ENCODE measurements around the gene MCUB.

The MCUB gene

DNA sequence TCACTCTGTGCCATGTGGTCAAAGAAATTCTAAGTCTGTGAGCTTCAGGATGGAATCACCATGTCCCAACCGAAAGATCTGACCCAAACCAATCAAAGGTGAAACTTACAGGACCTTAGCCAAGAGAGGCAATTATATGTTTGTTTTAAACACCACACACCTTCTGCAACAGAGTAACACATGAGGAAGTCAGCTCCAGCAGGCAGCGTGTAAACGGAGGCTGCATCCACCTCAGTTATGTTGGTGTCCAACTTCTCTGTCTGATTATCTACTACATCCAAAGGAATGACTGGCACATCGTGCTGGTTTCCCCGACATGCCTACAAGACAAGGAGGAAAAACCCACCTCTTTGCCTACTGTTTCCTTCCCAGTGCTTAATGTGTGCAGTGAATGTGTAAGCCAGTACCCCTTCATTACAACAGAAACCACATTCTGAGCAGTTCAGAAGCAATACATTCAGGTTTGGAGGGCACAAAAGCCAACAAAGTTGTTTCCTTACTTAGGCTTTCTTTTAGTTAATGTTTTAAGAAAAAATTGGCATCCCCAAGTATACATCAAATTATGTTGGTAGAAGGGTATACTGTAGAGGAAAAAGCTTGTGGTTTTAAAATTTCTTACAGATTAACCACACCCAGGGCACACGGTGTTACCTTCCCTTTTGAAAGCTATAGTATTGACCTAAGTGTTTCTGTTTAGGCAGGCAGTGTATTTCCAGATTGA is 130.8 kb downstream of the MCUB start:
- DNase-seq, result no peak

DNA sequence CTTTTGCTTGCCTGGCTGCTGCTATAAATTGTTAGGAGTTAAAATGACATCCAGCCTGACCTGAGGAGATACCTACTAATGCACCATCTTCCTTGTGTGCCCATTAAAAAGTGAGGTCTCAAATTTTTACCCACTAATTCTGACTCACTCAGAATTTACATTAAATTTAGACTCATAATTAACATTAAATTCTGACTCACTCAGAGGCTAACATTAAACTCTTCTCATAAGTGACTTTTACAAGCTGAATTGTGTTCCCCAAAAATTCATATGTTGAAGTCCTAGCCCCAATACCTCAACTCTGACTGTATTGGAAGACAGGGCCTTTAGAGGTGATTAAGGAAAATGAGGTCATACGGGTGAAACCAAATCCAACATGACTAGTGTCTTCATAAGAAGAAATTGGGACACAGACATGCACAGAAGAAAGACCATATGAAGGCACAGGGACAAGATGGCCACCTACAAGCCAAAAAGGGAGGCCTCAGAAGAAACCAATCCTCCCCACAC is 131.4 kb downstream of the MCUB start:
- DNase-seq, result no peak

DNA sequence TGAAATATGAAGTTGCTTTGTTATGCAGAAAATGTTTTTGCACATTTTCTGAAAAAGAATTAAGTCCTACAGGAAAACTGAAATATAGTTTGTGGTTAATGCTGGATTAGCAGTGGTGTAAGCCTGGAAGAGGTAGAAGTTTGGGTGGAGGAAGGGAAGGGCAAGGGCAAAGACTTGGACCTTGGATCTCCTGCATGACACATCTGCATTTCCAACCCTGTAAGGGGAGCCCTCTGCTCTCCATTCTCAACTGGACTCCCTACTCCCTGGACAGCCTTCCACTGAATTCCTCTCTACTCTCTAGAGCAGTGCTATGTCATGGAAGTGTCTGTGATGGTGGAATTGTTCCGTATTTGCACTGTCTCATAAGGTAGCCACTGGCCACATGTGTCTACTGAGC is 138.6 kb downstream of the MCUB start:
- DNase-seq, result no peak

DNA sequence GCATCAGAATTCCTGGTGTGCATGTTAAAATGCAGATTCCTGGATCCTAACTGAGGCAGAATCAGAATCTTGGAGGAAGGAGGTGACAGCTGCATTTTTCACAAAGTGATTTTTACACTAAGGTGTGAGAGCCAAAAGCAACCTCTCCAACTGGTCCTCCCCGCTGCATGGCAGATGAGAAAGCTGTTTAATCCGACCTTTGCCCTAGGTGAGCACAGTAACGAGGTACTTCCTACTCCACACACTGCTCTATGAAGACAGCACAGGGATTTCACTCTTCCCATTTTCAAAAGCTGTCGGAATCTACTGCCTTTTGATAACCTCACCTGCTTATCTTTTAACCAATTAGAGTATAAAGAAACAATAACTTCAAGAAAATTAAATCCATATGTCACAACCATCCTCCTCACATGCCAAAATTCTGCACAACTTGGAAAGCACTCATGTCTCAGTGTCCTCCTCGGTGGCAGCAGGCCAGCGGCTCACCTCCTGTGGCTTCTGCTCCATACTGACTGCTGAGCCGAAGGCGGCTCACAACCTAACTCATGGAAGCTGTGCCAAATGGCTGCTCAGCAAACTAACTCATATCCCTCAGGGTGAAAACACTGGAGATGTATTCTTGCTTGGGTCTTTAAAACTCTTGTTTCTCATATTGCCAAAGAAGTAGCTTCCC is 139.6 kb downstream of the MCUB start:
- DNase-seq, result no peak

DNA sequence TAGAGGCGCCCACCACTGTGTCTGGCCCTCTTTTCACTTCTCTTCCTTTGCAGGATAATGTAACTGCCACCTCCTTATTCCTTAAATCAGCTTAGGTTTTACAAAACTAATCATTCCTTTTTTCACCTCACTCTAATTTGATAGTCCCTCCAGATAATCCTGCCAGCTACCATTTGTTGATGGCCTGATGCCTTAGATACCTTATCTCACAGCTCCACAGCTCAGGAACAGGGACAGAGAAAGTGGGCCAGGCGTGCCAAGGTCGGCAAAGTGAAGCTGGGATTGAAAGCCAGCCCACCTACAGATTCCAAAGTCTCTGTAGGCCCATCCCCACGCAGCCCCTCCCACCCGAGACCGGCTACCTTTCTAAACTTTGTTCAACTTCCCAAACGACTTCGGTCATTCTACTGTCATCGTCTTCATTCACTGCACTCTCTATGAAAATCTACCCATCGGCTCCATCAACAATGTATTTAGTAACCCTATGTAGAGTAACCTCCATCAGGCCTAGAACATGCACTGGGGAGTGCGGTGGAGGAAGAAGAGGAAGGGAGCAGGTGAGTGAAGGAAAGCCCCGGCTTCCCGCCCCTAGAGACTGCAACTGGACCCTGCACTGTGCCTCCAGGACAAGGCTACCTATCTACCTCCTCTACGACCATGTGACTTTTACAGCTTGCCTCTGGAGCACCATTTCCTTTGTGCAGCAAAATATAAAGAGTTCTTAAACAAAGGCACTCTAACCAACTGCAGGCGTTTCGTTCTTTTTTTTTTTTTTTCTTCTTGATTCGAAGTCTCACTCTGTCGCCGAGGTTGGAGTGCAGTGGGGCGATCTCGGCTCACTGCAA is 141.7 kb downstream of the MCUB start:
- DNase-seq, result no peak

DNA sequence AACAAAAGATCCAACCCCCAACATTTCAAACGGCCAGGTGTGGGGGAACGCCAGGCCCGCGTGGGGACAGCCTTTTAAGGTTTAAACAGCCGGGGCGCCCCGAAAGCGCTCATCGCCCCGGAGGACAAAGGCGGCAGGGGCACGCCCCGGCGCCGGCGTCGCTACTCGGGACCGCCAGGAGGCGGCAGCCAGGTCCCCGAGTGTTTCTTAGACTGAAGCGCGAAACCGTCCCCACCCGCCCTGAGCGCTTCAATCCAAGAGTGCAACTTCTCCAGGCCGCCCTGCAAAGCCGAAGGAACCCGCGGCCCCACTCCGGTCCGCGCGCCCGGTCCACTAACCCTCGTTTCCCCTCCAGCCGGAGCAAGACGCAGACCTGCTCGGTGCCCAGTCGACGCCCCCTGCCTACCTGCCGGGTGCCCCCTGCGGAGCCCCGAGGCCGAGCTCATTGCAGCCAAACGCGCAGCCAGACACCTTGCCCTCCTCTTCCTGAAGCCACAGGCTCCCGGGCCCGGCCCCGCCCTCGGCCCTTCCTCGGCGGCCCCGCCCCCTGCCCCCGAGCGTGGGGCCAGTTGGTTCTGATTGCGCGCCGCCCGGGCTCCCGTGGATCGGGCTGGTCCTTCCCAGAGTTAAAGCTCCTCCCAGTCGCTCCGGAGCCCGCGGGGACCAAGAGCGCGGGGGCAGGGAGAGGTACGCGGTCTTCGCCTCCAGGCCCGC is 143.1 kb downstream of the MCUB start, which contains the start of gene CASP6:
Gene CASP6 (minus strand): TSS at position 496 of the 714 bp plus-strand sequence. CDS start 50 bp downstream, at position 446.
- peak; percentile 66 for DNase-seq

DNA sequence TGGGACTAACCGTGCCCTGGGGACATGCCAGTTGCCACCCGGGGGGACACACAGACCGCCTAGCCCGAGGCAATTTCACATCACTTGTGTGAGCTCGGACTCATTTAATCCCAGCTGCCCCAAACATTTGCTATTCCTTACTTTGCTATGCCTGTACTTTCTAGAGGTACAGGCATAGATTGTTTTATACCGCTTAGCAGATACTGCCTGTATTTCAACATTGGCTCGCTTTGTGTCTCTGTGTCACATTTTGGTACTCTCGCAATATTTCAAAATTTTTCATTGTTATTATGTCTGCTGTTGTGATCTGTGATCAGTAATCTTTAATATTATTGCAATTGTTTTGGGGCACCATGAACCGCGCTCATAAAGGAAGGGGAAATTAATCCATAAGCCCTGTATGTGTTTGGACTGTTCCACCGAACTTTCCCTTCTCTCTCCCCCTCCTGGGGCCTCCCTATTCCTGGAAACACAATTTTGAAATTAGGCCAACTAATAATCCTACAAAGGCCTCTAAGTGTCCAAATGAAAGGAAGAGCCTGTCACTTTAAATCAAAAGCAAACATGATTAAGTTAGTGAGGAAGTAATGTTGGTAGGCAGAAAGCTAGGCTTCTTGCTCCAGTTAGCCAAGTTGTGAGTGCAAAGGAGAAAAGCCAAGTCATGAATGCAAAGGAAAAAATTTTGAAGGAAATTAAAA is 143.8 kb downstream of the MCUB start:
- DNase-seq, result no peak

DNA sequence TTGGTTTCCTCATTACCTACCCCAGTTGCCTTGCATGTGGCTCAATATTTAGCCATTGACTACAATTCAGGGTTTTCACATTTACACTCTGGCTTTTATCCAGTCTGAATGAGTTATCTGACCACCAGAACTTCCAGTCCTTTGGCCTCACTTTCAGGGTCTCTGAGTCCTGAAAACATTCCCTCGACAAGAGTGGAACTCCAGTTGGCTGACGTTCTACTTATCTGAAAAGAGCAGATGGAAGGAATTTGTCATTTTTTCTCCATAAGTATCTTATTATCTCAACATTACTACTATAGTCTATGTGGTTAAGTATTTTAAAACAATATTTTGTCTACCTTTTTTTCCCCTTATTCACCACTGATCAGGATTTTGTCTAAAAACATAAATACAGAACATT is 148.4 kb downstream of the MCUB start:
- no peak for DNase-seq

DNA sequence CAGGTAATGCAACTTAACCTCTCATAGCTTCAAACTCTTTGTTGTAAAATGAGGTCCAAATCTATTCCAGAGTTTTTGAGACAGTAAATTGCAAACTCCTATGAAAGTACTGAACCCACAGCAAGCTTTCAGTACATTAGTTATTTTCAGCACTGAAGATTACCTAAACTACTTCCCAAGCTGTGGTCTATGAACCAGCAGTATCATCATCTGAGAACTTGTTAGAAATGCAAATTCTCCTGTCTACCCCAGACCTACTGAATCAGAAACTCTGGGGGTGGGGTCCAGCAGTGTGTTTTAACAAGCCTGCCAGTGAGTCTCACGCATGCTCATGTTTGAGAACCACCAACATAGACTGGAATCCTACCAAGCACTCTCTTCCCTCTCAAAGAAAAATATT is 148.9 kb downstream of the MCUB start:
- DNase-seq, result no peak

DNA sequence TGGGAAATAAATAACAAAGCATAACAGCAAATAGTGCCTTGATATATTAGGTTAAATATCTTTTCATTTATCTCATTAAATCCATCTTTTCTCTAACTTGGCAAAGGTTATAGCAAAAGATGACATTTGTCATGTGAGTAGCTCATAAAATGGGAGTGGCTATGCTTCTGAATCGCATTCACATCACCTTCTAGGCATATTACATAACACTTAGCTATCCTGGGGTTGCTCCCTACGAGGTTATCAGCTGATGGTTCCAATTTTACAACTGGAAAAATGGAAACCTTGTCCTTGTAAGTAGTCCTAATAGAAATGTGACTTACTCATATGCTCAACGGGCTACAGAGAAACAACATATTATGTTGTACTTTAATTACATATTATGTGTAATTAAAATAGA is 153.5 kb downstream of the MCUB start:
- no peak for DNase-seq

DNA sequence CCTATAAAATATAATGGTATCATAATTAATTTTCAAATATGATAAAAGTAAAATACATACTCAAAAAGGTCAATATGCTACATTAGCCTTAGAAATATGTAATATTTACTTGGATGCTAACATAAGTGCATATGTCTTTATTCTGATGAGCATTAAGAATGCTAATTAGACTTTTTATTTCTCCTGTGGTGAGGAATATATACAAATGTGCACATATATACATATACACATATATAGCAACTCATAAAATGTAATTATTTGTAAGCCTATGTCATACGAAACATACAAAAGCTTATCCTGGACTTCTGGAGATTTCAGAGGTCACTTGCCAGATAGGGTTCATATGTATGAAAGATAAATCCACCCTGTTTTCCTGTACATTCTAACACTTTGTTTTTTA is 158.7 kb downstream of the MCUB start:
- DNase-seq, result no peak

DNA sequence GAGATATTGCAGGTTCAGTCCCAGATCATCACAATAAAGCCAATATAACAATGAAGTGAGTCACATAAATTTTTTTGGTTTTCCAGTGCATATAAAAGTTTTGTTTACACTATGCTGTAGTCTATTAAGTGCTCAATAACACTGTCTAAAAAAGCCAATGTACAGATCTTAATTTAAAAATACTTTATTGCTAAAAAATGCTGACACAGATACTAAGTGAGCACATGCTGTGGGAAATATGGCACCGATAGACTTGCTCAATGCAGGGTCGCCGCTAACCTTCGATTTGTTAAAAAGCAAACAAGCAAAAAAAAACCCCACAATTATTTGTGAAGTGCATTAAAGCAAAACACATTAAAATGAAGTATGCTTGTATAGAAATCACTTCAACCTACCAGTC is 159.6 kb downstream of the MCUB start:
- DNase-seq, result no peak

DNA sequence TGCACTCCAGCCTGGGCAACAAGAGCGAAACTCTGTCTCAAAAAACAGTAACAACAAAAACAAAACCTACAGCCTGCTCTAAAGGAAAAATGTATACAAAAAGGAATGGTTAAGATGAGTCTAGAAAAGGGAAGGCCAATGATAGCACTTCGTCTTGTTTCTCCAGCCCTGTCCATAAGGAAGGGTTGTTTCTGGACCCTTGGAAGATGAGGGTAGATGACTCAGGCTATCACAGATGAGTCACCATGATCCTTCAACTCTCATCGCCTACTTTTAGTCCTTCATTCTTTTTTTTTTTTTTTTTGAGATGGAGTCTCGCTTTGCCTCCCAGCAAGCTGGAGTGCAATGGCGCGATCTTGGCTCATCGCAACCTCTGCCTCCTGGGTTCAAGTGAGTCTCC is 161.0 kb downstream of the MCUB start:
- no peak for DNase-seq

DNA sequence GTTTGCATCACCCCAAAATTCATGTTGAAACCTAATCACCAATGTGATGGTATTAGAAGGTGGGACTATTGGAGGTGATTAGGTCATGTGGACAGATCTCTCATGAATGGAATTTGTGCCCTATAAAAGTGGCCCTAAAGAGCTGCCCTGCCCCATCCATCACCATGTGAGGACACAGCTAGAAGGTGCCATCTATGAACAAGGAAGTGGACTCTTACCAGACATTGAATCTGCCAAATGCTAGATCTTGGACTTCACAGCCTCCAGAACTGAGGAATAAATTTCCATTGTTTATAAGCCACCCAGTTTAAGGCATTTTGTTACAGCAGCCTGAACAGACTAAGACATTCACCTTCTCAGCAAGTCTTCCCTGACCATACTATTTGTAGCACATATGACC is 162.3 kb downstream of the MCUB start:
- no peak for DNase-seq

DNA sequence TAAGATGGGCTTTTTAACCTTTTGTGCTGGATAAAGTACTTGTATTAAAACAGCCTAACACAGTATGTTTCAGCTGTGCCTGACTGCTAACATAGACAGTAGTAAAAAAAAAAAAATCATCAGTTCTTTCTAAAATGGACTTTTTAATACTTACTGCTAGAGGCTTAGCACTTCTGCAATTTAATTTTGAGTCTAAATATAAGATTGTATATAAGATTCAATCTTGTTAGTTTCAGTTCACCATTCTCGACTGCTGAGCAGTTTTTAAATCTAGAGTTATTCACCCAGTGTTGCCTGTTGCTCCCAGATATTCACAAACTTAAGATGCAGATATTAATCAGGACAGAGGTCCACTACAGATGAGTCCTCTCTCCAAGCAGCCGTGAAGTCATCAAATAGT is 163.1 kb downstream of the MCUB start:
- DNase-seq, result no peak

DNA sequence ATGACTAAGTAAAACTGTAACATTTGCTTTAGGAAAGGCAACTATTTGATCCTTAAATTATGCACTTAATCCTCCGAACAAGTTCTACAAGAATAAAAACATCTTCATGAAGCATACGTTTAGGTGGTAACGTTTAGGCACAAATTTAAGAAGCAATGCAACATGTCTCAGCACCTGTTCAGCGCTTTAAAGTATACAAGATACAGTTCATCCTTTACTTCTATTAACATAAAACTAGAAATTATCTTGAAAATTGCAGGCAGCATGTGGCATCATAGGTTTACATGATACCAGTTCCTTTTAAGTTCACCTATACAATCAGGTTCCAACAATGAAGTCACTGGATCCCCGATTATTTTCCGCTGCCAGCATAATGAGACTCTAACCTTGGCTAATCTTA is 168.3 kb downstream of the MCUB start:
- DNase-seq, result no peak

DNA sequence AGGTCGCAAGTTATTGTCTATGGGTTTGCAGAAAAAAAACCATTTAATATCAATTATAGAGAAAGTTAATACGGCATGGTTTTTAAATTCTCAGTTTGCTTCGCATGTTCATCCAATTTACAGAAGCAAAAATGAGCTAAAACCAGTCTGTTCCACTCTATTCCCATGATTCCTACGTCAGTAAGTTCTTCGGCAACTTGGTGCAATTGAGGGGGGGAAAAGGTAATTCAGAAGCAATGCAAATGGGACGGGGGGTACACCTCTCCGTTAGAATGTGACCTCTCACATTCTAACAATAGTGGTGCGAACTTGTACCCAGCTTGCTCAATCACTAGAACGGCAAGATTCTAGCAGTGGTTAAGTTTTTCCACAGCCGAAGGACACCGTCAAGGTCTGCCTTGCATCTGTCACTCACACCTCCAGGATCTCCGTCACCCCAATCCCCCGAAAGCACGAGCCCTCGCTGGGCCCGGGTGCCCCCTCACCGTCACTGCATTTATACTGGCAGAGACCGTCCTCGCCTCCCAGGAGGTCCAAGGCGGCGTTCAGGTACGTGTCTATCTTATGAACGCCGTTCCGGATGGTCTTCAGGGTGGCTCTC is 169.2 kb downstream of the MCUB start:
- DNase-seq, result peak; percentile 34

DNA sequence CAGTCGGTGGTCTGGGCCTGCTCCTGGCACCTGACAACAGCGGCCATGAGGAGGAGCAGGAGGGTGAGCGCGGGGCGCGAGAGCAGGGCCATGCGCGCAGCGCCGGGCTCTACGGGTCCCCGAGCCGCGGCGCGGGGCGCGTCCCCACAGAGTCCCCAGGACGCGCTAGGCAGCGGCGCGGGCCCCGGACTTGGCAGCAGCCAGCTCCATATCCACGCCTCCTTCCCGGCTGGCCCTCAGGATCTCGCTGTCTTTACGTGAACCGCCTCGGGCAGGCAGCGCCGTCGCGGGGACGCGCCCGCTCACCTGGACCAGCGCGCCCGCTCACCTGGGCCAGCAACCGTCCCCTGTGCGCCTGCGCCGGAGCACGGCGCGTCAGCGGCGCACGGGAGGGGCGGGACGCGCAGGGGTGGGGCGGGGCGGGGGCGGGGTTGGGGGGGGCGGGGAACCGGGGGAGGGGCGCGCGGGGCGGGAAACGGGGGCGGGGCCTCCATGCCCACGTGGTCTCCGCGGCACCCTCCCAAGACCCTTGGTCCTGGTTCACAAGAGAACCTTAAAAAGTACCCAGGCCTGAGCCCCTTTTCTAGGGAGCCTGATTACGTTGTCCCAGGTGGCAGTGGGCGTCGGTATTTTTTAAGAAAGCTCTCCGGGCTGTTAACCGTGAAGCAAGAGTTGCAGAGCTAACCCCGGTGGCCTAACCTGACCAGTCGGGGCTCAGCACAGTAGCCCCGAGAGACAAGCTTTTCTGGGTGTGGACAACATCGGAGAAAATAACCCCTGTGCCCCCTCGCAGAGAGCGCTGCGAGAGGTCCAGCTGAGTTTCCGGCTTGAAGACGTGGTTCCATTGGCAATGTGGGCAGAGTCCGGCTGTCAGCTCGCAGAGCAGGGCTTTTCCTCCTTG is 169.9 kb downstream of the MCUB start, which contains the start of gene PLA2G12A:
Gene PLA2G12A (minus strand): TSS at position 353 of the 901 bp plus-strand sequence. CDS start 261 bp downstream, at position 92.
- peak; percentile 72 for DNase-seq

DNA sequence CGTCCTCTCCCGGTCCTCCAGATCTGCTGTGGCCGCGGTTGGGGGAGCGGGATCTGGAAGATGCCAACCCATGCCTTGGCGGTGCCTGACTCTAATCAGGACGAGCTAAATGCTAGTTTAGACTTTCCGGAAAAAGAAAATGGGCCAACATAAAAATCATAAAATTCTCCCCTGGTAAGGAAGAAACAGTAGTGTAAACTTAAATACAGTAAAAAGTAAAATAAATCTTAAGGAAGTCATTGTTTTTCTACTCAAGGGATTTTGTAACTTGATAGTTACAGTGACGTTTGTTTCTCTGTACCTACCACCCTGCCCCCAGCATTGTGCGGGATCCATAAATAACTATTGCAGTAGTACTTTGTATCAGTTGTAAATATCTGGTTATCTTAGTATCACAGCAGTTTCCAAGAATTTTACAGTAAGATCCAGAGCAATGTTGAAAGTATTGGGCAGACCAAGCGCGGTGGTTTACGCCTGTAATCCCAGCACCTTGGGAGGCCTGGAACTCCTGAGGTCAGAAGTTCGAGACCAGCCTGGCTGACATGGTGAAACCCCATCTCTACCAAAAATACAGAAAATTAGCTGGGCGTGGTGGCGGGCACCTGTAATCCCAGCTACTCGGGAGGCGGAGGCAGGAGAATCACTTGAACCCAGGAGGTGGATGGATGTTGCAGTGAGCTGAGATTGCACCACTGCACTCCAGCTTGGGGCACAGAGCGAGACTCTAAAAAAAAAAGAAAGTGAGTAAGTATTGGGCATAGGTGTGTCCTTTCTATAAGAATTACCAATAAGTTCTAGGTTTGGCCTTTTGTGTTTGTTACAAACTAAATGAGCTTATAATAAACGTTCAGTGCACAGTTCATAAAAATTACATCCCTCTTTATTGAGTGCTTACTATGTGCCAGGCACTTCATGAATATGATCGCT is 170.8 kb downstream of the MCUB start:
- DNase-seq, result no peak

Data from stimulated activated CD4-positive, alpha-beta T cell treated with anti-CD3 and anti-CD28 coated beads, Interleukin-1b, Interleukin-23, amount 100 ng/mL, for 48 hours (primary cell).